Fibroblast of skin of right biceps (primary cell): ENCODE data around the gene MAP3K3.

Experiments used
- DNase-seq: peaks from one replicate; pipeline ENCODE4 v3.0.0-alpha.2; 2013

MAP3K3 gene

DNA sequence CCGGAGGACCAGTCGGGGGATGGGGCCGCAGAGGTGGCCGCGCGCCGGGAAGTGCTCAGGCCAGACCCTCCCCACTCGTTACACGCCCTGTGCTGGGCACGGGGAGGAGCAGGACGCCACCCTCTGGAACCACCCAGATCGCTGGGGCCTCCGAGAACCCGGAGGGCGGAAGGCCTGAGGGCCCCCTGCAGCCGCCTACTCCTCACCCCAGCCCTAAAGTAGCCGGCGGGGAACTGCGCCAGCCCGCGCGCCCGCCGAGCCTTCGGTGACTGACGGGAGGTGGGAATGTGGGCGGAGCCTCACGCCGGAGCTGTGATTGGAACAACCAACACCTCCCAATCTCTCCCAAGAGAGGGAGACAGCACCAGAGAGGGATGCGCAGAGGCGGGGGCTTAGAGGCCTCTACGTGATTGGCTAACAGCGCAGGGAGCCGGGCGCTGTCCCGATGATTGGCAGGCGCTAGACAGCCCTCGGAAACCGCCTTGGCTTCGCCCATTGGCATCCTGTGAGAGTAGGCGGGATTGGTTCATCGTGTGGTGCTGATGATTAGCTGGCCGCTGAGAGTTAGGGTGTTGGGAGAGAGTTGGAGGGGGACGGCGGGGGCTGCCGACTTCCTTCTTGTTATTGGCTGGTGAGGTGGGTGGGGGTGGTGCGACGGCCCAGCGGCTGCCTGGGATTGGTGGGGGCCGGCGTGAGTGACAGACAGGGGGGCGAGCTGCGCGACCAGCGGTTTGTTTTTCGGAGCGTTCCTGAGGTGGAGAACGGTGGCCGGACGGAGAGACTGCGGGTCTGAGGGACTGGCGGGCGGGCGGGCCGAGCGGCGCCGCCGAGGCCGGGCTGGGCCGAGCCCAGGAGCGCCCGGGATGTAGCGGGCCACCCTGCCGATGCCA is at the start of gene MAP3K3:
Gene MAP3K3, plus strand, starts transcription at position 734 of the 890 bp plus-strand sequence. CDS start 343 bp downstream, outside the sequence.
- DNase-seq = peak; percentile 100

GRCh38 chr17:63573634-63574033 is 48.6 kb upstream of the MAP3K3 start:
- no peak for DNase-seq

DNA sequence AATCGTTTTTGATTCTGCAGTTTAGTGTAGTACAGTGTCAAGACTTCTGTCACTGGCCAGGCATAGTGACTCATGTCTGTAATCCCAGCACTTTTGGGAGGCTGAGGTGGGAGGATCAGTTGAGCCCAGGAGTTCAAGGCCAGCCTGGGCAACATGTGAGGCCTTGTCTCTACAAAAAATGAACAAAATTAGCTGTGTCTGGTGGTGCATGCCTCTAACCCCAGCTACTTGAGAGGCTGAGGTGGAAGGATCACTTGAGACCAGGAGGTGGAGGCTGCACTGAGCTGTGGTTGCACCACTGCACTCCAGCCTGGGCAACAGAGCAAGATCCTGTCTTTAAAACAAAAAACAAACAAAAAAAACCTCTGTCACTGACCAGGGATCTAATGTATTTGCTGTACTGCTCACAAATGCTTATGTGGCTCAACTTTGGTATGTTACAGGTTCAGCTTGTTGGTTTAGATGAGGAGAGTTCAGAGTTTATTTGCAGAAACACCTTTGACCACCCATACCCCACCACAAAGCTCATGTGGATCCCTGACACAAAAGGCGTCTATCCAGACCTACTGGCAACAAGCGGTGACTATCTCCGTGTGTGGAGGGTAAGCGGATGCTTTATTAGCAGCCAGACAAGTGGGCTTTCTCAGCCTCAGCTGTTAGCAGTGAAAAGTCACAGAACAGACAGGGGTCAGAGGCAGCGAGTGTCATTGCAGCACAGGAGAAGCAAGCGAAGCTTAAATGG is 44.0 kb upstream of the MAP3K3 start:
- no peak for DNase-seq

- no peak for DNase-seq
Measured at GRCh38 chr17:63578769-63579111, 43.5 kb upstream of the MAP3K3 start.

DNA sequence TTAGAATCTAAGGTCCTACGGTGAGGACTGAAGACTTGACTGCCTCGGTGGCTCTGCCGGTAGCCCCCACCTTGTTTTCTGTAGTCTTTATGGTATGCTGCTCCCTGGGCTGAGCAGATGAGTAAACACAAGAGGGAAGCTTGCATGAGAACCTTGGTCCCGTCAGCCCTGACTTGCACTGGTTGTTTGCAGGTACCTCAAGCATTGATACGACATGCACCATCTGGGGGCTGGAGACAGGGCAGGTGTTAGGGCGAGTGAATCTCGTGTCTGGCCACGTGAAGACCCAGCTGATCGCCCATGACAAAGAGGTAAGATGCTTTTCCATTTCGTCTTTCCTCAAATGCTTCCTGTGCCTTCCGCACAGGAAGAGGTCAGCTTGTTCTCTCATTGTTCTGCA is 42.6 kb upstream of the MAP3K3 start:
- no peak for DNase-seq

- no peak for DNase-seq
Measured at GRCh38 chr17:63587770-63588169, 34.4 kb upstream of the MAP3K3 start.

GRCh38 chr17:63588797-63589196 is 33.4 kb upstream of the MAP3K3 start:
- no peak for DNase-seq

DNA sequence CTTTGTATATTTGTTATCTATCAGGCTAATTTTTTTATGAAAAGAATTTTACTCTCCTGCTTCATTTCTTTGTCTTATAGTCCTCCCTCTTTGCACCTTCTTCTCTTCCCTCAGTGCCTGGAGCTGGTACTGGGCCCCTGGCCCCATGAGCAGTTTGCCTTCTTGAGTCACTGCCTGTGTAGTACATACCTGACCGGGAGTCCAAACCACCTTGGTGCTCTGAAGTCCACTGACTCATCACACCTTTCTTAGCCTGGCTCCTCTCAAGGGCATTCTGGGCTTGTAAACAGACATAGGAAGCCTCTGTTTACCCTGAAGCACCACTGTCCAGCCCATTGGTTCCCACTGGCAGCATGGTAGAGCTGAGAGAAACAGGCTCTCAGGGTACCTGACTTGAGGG is 32.6 kb upstream of the MAP3K3 start:
- no peak for DNase-seq

DNA sequence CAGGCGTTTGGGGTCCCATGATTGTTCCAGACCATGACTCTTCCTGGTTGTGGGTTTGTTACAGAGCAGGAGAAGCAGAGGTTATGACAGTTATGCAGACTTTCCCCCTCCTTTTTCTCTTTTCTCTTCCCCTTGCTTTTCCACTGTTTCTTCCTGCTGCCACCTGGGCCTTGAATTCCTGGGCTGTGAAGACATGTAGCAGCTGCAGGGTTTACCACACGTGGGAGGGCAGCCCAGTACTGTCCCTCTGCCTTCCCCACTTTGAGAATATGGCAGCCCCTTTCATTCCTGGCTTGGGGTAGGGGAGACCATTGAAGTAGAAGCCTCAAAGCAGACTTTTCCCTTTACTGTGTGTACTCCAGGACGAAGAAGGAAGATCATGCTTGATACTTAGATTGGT is 29.4 kb upstream of the MAP3K3 start:
- no peak for DNase-seq

- DNase-seq = no peak
Measured at GRCh38 chr17:63595132-63595531, 27.1 kb upstream of the MAP3K3 start.

DNA sequence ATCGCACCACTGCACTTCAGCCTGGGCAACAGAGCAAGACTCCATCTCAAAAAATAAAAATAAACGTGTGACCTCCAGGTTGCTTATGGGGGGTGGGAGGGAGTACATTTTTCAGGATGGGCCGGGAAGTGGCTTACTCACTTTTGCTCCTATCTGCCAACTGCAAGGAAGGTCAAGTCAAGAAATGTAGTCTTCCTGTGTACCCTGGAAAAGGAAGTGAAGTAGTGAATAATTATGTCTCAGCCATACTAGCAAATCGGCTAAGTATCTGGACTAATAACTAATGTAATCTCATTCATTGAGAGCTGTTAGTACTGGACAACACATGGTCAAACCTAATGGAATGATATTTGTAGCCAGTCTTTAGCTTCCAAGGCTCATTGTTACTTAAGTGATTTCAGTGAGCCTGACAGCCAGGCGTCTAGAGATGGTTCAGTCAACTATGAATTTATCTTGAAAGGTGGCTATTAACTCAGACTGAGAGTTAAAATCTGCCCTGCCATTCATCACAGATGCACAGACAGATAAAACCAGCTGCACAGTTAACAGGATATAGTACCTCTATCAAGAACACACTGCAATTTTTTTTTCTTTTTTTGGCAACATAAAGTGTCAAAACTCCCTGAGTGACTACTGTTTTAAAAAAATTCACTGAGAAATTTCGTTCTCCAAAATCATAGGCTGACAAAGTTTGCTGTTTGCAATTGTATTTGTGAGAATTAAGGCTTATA is 25.2 kb upstream of the MAP3K3 start:
- DNase-seq = no peak

DNA sequence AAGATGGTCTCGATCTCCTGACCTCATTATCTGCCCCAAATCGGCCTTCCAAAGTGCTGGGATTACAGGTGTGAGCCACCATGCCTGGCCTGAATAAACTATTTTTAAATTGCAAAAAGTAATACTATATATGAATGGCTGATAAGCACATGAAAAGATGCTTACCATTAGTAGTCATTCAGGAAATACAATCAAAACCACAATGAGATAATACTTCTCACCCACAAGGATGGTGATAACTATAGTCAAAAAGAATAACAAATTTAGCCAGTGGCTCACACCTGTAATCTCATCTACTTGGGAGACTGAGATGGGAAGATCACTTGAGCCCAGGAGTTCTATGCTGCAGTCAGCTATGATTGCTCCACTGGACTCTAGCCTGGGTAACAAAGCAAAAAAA is 23.9 kb upstream of the MAP3K3 start:
- DNase-seq = no peak

DNA sequence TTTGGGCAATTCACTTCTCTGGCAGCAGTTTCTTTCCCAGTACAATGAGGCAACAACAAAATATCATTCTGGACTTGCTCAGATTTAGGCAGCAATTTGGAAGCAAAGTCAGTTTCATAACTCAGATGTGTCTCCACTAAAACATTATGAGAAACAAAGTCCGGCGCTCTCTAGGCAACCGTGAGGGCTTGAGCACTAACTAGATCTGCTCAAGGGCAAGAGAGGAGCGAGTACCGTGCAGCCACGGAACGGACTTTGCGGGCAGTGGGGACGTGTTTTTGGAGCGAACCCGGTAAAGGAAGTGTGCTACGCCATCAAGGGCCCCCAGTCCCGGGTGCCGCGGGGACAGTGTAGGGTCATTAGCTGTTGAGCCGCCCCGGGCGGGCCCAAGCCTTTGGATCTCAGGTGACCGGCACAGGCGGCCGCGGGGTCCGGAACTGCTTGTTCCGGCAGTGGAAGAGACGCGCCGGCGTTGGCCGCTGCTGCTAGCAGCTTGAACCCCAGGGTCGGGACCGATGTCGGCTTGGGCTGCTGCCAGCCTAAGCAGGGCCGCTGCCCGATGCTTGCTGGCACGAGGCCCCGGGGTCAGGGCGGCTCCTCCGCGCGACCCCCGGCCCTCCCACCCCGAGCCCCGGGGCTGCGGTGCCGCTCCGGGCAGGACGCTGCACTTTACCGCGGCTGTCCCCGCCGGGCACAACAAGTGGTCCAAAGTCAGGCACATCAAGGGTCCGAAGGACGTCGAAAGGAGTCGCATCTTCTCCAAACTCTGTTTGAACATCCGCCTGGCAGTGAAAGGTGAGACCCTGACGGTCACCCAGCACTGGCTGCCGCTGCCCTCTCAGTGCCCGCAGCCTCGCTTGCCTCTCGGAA is 21.4 kb upstream of the MAP3K3 start, which contains the start of gene TACO1:
Gene TACO1, plus strand, starts transcription at position 327 of the 870 bp plus-strand sequence. Its CDS starts 189 bp downstream, at position 516.
- peak; percentile 85 for DNase-seq

DNA sequence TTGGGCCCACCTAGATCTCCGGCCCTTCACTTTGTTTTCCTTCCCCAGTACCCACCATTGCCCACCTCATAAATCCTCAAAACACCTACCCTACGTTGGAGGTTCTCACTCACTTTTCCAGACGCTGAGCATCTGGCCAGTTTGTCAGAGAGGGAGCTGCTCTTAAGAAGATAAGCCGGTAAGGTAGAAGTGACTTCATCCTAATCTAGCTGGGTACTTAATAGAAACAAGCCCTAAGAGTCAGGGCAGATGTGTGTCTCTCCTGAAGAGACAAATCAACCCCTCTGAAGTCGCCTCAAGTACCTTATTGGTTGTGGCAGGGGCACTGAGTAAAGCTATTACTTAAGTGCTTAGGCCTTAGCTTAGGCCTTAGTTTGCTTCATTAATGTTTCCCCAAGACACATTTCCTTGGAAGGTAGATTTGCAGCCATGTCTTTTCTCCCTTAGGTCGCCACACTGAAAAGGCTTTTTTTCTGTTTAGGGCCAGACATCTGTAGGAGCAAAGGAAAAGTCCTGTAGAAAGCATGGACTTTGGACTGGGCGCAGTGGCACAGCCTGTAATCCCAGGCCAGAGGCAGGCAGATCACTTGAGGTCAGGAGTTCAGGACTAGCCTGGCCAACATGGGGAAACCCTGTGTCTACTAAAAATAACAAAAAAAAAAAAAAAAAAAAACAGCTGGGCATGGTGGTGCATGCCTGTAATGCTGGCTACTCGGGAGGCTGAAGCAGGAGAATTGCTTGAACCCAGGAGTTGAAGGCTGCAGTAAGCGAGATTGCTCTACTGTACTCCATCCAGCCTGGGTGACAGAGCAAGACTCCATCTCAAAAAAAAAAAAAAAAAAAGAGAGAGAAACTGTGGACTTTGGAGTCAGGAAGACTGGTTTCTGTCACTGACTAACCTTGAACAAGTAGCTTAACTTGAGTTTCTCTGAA is 20.5 kb upstream of the MAP3K3 start:
- DNase-seq = peak; percentile 3

GRCh38 chr17:63609816-63610573 is 12.2 kb upstream of the MAP3K3 start:
- no peak for DNase-seq

GRCh38 chr17:63610854-63611253 is 11.4 kb upstream of the MAP3K3 start:
- no peak for DNase-seq

- no peak for DNase-seq
Measured at GRCh38 chr17:63611354-63611753, 10.9 kb upstream of the MAP3K3 start.

GRCh38 chr17:63613663-63614062 is 8.6 kb upstream of the MAP3K3 start:
- DNase-seq = no peak

DNA sequence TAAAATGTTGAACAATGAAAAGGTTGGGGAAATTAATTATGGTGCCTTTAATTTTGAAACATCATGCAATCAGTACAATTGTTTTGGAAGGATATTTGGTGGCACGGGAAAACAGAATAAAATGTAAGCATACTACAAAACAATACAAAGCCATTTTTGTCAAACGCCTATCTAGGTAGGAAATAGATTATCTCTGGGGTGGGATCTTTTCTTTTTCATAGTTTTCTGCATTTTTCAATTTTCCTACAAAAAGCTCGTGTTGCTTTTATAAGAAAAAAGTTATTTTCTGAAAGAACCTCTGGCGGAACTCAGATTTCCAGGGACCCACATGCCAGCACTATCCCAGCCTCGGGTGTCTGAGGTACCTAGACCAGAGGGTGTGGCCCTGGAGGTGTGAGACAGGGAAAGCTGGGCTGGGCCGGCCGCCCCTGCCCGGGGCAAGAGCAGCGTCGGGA is 961 bp upstream of the MAP3K3 start:
- no peak for DNase-seq
